ENCODE measurements around the gene TAF4.

The TAF4 gene

DNA sequence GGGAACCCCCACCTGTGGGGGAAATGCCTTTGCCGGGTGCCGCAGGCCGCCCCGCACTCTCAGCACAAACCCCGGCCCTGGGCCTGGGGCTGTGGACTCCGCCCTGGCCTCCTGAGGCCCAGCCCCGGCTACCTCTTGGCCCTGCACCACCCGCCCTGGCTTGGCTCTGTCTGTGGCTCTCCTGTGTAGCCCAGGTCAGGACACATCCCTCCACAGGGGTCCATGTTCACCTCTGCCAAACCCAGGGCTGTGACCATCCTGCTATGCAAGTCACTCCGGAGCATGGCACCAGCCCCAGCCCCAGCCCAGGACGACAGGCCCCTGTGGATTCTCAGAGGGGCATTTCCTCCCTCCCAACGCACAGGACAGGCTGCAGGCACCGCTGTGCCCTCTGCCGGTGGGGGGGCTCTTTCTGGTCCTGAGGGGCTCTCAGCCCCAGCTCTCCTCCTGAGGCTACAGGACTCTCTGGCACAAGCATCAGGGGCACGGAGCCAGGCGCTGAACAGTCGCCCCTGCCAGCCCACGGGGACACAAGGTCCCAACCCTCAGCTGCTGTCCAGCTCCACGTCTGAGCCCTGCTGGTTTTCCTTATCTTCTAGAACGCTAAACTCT lies 45.7 kb downstream of the TAF4 start:
- DNase-seq = no peak

GRCh38 chr20:62019144-62019805 lies 46.4 kb downstream of the TAF4 start:
- no peak for DNase-seq

DNA sequence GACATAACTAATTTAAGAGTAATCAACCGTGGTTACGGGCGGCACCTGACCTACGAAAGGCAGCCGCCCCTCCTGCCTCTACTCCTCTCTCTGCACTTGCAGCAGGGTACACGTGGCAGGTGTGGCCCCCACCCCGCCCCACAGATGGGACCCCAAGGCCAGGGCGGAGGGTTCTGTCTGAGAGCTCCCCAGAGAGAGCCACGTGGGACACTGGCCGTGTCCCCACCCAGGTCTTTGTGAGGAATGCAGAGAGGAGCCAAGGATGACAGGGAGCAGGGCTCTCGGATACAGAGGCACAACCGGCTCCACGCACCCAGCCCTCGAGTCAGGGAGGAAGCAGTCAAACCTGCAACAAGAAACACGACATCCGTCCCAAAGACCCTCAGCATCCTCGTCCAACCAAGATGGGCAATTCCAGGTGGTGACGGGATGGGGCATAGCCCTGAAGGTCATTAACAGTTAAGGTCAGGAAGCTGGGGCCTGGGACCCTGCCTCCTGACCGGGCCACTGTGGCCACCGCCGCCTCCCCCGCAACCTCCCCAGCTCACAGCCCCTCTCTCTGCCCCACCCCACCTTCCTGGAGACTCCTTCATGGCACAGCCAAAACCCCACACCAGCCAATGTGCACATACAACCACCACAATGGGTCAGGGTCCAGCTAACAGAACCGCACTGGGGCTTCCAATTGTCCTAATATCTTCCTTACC lies 47.1 kb downstream of the TAF4 start:
- DNase-seq = no peak

DNA sequence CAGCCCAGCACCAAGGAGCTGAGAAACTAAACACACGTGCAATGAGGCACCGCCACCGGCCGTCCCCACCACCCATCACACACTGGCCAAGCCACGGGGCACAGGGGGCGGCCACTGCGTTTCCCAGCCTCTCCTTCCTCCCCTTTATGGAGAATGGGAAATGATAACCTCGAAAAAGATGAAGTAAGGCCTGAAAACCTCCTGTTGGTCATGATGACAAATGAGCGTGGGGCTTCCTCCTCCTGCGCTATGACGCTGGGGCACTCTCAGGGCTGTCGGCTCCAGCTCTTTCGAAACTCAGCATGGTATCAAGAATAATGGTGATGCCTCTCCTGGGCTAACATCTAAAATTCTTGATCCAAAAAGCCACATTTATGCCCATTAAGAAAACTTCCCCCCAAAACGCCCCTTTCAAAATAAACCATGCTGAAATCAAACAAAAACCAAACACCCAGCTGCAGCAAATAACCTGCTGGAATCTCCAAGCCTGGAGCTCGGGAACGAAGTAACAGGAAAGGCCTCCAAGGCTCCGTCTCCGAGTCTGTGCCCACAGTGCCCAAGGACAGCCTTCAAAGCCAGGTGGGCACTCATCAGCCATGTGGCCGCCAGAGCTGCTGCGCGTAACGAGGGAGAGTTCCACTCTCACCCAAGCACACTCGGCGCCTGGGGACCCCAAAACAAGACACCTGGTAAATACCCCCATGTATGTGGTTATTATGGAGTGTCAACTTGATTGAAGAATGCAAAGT lies 50.0 kb downstream of the TAF4 start:
- no peak for DNase-seq

DNA sequence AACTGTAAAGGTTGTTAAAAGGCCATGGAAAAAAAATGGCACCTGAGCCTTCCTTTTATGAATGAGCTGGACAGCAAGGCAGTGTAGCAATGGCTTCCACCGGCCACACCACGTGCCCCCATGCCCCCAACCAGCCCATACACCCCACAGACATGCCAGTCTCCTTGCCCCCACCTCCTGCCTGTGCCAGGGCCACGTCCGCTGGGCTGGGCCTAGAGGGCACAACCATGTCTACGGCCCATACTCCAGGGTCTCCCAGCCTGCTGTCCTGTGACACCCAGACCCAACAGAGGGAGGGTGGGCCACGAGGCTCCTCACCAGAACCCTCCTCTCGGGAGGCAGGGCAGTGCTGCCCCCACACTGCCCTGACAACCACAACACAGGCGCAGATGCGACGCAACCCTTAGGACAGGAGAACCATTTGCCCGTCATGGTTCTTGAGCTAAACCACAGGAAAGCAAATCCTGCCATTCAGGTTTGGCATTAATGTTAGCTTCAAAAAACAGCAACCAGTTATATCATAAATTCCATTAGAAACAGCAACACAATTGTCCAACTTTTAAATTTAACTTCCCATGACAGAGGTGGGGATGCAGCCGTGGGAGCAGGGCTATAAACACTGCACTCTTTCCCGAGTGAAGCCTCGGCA lies 50.7 kb downstream of the TAF4 start:
- DNase-seq = no peak

- no peak for DNase-seq
These were observed 51.2 kb downstream of the TAF4 start for GRCh38 chr20:62014488-62014775.

DNA sequence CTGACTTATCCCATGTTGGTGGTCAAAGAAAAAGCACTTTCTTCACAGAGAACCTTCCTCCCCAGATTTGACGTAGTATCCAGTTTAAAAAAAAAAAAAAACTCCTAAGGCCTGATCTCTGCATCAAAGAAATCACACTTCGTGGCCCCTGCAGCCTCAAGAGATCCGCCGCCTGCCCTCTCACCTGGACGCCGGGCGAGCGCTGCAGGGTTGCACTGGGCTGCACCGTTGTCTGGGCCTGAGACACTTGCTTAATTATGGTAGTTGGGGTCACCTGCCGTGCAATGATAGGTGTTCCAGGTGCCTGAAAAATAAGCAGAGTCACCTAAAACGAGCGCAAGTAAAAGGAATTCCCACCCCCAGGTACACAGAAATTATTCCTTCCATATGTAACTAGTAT lies 53.0 kb downstream of the TAF4 start:
- no peak for DNase-seq

DNA sequence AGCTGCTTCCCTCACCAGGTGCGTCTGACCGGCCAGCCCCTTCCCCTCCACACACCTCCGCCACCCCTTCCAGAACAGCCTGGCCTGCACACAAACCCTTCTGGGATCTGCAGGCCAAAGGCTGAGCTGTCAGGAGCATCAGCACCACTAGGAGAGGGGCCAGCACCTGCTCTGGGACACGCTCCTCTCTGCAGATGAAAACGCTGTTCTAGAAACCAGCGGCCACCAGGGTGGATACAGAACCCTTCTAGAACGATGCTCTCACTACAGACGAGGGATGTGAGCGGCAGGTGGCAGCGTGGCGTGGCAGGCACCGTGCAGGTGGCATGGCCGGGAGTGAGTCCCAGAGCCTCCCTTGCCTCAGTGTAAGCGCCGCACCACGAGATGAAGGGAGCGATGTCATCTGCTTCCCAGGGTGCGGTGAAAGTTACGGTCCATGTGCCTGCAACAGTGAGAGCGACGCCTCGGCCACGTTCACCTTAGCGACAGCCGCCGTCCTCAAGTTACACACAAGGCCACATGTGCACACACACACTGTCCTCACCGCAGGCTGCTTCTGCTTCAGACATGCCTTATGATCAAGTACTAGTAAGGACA lies 53.6 kb downstream of the TAF4 start:
- no peak for DNase-seq

DNA sequence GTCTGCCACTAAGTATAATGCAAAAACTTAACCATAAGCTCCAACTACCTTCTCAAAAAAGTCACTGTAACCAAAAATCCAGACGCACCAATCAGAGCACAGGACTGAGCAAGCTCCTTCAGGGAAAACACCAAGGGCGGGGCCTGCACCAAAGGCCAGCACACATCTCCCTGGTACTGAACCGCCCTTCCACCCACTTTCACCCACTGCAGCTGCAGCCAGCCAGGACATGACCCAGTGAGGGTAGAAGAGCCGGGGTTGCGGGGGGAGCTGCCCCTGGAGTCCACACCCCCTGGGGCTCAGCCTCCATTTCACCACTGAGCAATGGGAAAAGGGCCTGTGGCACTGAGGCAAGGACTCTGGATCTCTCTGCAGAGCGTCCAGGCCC lies 54.3 kb downstream of the TAF4 start:
- DNase-seq = no peak

- DNase-seq = no peak
These were observed 54.9 kb downstream of the TAF4 start for GRCh38 chr20:62010551-62011402.

DNA sequence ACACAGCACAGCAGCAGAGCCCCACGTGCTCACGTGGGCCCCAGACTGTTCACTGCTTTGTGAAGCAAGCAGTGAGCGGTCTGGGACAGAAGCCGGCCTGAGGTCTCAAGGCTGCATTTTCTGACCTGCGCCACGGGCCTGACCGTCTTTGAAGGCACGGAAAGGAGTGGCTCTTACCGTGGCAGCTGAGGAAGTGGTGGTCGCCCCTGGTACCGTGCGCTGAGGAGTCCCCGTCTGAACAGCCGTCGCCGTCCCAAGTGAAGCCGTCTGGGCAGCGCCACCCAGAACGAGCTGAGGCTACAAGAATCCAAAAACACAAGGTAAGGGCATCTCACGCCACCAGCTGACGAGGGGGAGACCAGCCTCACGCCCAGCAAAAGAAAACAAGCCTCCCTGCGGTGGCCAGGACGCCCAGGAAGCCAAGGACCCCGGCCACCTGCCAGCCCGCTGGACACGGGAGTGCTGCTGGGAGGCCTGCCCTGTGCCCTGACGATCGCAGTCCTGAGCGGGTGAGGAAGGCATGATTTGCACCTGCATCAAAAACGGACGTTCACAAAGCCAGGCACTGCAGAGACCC lies 55.7 kb downstream of the TAF4 start:
- no peak for DNase-seq

GRCh38 chr20:62009322-62009721 lies 56.4 kb downstream of the TAF4 start:
- DNase-seq = no peak

- no peak for DNase-seq
These were observed 57.0 kb downstream of the TAF4 start for GRCh38 chr20:62008643-62009183.

DNA sequence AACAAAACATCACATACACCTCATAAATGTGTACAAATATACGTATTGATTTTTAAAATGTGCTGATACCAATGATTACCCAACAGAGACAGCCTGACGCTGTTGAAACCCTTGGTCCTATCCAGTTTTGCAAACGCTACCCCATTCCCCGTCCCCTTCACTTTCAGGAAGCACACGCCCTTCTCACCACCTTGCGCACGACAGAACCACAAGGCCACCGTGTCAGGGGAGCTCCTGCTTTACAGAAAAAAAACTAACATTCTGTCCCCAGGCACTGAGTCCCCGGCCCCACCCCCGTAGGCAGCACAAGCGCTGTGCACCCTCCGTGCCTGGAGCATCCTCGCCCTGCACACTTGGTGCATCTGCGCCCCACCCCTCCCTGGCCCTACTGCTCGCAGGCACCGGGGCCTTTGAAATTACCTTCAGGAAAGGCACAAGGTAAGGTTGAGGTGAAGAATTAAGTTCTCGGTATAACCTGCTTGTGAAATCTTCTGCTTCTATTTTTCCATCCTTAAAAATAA lies 58.5 kb downstream of the TAF4 start:
- no peak for DNase-seq

- no peak for DNase-seq
These were observed 59.2 kb downstream of the TAF4 start for GRCh38 chr20:62006482-62006881.

DNA sequence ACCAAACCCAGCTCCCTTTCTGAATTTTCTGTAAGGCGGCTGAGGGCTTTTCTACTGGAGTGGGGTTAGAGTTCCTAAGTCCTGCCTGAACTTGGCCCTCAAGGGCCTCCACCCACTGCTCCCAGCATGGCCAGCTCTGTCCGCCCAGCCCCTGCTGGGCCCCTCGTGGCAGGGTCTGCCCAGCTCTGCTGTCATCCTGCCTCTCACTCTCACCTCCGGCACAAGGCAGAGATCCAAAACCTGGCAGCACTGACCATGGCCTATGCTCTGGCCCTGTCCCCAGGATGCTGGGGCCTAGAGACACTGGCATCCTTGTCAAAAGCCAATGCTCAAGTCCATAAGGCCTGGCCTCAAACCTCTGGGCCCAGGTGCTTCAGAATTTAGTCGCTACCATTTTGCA lies 61.1 kb downstream of the TAF4 start:
- no peak for DNase-seq

DNA sequence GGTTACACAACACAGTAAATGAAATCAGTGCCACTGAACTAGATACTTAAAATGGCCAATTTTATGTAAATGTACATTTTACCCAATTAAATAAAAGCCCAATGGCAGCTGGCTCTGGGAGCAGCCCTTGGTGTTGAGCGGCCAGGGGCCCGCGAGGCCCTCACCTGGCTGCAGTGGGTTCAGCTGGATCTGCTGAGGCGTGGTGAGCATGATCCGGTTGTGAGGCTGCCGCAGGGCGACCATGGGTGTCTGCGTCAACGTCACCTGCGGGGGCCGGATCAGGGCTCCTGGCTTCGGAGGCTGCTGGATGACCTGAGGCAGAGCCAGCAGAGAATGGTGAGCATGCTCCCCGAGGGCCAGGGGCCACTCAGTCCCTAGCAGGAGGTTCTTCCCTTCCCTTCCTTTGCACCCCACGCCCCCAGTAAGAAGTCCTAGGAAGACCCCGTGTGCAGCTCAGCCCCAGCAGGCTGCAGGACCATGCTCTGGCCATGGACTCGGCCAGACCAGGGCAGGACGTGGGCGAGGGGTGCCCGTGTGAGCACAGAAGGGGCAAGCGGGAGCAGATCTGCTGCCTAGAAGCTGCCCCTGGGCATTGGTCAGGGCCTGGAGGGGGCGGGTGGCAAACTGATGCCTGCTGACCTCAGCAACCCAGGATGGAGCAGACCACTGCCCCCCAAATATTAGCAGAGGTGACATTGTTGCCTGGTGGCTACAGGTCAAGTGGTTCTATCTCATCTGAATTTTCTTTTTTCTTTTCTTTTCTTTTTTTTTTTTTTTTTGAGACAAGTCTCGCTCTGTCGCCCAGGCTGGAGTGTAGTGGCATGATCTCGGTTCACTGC lies 61.9 kb downstream of the TAF4 start:
- no peak for DNase-seq

GRCh38 chr20:62002882-62003480 lies 62.7 kb downstream of the TAF4 start:
- DNase-seq = no peak

GRCh38 chr20:62001178-62001715 lies 64.4 kb downstream of the TAF4 start:
- DNase-seq = no peak

Measured in DMS153 (cell line).